PC-3 (cell line): ENCODE data around the gene AP3S1. TPM values are rescaled to one million over a fixed set of nuclear protein-coding genes. Genes with fewer than 3 reads are reported as not detected.

Experiments
- ATAC-seq: fragments of 200-7000 bp; cut with Tn5 transposase; 2 replicates; pipeline ENCODE4 v1.9.1; 2020; ENCODE audit warnings: mild to moderate bottlenecking, moderate library complexity
- BruUV-seq: library from RNA; stranded (reverse); fragments of 400-500 nt; replicated peaks from 2 replicates; lab custom pipeline; 2021; lab: Mats Ljungman, UMichigan
- CTCF ChIA-PET: fragments of 300-600 bp; sonication (Branson Sonifier 250); formaldehyde crosslinking; loops from one replicate; lab custom pipeline; 2022; ENCODE audit warnings: antibody characterized with exemption; lab: Charles Lee
- POLR2A ChIA-PET: fragments of 300-600 bp; sonication (Branson Sonifier 250); formaldehyde crosslinking; loops from one replicate; lab custom pipeline; 2022; ENCODE audit warnings: antibody characterized with exemption; ENCODE audit not compliant: unreplicated experiment; lab: Charles Lee
- DNase-seq: peaks from one replicate; pipeline ENCODE4 v3.0.0-alpha.2; 2015
- H2AFZ ChIP-seq: fragments of 300-600 bp; sonication (generic); 2 replicates; pipeline ENCODE4 v1.6.0; 2016; ENCODE audit warnings: antibody characterized with exemption, low read length
- H3F3A ChIP-seq: fragments of 300-600 bp; sonication (generic); one replicate; pipeline ENCODE4 v1.6.0; 2017; ENCODE audit warnings: antibody characterized with exemption, low read length, control low read depth, mild to moderate bottlenecking; ENCODE audit not compliant: unreplicated experiment
- H3K27ac ChIP-seq: fragments of 300-600 bp; sonication (generic); 2 replicates; pipeline ENCODE4 v1.5.1; 2016; ENCODE audit warnings: mild to moderate bottlenecking, low read length
- H3K27me3 ChIP-seq: fragments of 300-600 bp; sonication (generic); 2 replicates; pipeline ENCODE4 v1.6.1; 2016; ENCODE audit warnings: low read length, mixed read lengths
- H3K36me3 ChIP-seq: fragments of 300-600 bp; sonication (generic); 2 replicates; pipeline ENCODE4 v1.6.1; 2016; ENCODE audit warnings: low read depth, mixed run types, low read length, mixed read lengths
- H3K4me1 ChIP-seq: fragments of 300-600 bp; sonication (generic); 2 replicates; pipeline ENCODE4 v1.5.1; 2016; ENCODE audit warnings: low read length; ENCODE audit not compliant: insufficient read depth
- H3K4me2 ChIP-seq: fragments of 300-600 bp; sonication (generic); 2 replicates; pipeline ENCODE4 v1.6.0; 2016; ENCODE audit warnings: low read length
- H3K4me3 ChIP-seq: fragments of 300-600 bp; sonication (generic); 2 replicates; pipeline ENCODE4 v1.5.1; 2016; ENCODE audit warnings: mild to moderate bottlenecking, low read length, mixed read lengths
- H3K79me2 ChIP-seq: fragments of 300-600 bp; sonication (generic); 2 replicates; pipeline ENCODE4 v1.6.1; 2017; ENCODE audit warnings: low read length, mixed read lengths
- H3K9ac ChIP-seq: fragments of 300-600 bp; sonication (generic); 2 replicates; pipeline ENCODE4 v1.6.0; 2016; ENCODE audit warnings: mild to moderate bottlenecking, low read length
- H3K9me2 ChIP-seq: fragments of 300-600 bp; sonication (generic); replicated peaks from 2 replicates; pipeline ENCODE4 v1.6.1; 2016; ENCODE audit warnings: mixed run types, low read length, mixed read lengths
- H3K9me3 ChIP-seq: fragments of 300-600 bp; sonication (generic); 2 replicates; pipeline ENCODE4 v1.6.1; 2016; ENCODE audit warnings: low read length, mixed read lengths
- H4K20me1 ChIP-seq: fragments of 300-600 bp; sonication (generic); 2 replicates; pipeline ENCODE4 v1.6.1; 2016; ENCODE audit warnings: low read length, mixed read lengths
- EZH2 ChIP-seq: fragments of 300-600 bp; sonication (generic); IDR thresholded peaks from one replicate; pipeline ENCODE4 v1.6.1; 2017; ENCODE audit warnings: antibody characterized with exemption, mild to moderate bottlenecking, low read length; ENCODE audit not compliant: unreplicated experiment
- EZH2phosphoT487 ChIP-seq: fragments of 300-600 bp; sonication (generic); IDR thresholded peaks from 2 replicates; pipeline ENCODE4 v1.6.1; 2018; ENCODE audit warnings: mild to moderate bottlenecking, antibody characterized with exemption, low read length, borderline replicate concordance
- intact Hi-C: fragments of 100-400 bp; cut with micrococcal nuclease; formaldehyde crosslinking; loops from 2 replicates; pipeline ENCODE4 v1.9.0; 2023
- total RNA-seq: library from RNA; depleted of rRNA; stranded (reverse); fragments of >200 nt; gene quantifications from 2 replicates; pipeline ENCODE4 v1.2.3, GENCODE V29; 2014
- TF ChIP-seq, protein P1 (sequence below): fragments of 300-600 bp; sonication (generic); conservative IDR thresholded peaks from 2 replicates; pipeline ENCODE4 v1.5.1; 2017; ENCODE audit warnings: antibody characterized with exemption, low read depth, mild to moderate bottlenecking, low read length

The AP3S1 gene
- total RNA-seq, 1 experiment from 2014 or later: 48.2 TPM

DNA sequence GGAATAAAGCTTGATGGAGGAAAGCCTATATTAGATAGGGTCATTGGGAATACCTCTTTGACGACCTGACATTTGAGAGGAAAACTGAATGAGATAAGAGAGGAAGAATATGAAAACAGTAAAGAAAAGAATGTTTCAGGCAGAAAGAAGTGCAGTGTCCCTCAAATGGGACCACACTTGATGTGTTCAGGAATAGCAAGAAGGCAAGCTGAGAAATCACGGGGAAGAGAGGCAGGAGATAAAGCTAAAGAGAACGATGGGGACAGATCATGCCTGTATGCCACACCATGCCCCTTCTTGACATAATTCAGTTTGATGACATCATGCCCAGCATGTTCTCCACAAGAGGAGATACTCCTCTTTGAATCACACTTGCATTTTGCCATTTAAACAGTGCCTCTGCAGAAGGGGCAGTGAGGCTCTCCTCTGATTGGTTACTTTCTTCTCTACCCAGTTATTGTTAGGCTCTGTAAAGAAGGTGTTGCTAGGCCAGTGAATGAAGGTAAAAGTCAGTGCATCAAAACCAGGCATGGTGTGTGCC is 7.6 kb downstream of the AP3S1 start:
- no peak overlapping the region for H3K4me2 ChIP-seq
- no peak for ATAC-seq
- no peak overlapping the region for H3K4me3 ChIP-seq
- intact Hi-C loops: no loop called here
- no peak overlapping the region for H3K9ac ChIP-seq
- no peak overlapping the region for H2AFZ ChIP-seq
- H3K4me1 ChIP-seq: no peaks in the 10 kb centered on the region
- TF ChIP-seq, protein P1, sequence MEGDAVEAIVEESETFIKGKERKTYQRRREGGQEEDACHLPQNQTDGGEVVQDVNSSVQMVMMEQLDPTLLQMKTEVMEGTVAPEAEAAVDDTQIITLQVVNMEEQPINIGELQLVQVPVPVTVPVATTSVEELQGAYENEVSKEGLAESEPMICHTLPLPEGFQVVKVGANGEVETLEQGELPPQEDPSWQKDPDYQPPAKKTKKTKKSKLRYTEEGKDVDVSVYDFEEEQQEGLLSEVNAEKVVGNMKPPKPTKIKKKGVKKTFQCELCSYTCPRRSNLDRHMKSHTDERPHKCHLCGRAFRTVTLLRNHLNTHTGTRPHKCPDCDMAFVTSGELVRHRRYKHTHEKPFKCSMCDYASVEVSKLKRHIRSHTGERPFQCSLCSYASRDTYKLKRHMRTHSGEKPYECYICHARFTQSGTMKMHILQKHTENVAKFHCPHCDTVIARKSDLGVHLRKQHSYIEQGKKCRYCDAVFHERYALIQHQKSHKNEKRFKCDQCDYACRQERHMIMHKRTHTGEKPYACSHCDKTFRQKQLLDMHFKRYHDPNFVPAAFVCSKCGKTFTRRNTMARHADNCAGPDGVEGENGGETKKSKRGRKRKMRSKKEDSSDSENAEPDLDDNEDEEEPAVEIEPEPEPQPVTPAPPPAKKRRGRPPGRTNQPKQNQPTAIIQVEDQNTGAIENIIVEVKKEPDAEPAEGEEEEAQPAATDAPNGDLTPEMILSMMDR: no peak
- no peak for TF ChIP-seq EZH2
- no peak for TF ChIP-seq EZH2phosphoT487
- no peak overlapping the region for H3K27ac ChIP-seq
- H3K9me3 ChIP-seq: no peaks in the 10 kb centered on the region
- H4K20me1 ChIP-seq: no peaks in the 10 kb centered on the region
- CTCF ChIA-PET: no interaction called here
- no peaks in the 10 kb centered on the region for H3F3A ChIP-seq
- H3K27me3 ChIP-seq: no peaks in the 10 kb centered on the region
- H3K36me3 ChIP-seq: no peaks in the 10 kb centered on the region
- H3K79me2 ChIP-seq: peaks cover 82% of the 10 kb centered on the region
- POLR2A ChIA-PET: no interaction called here
- BruUV-seq: no TSS peak
- no peak for DNase-seq
- H3K9me2 ChIP-seq: no peaks in the 10 kb centered on the region

DNA sequence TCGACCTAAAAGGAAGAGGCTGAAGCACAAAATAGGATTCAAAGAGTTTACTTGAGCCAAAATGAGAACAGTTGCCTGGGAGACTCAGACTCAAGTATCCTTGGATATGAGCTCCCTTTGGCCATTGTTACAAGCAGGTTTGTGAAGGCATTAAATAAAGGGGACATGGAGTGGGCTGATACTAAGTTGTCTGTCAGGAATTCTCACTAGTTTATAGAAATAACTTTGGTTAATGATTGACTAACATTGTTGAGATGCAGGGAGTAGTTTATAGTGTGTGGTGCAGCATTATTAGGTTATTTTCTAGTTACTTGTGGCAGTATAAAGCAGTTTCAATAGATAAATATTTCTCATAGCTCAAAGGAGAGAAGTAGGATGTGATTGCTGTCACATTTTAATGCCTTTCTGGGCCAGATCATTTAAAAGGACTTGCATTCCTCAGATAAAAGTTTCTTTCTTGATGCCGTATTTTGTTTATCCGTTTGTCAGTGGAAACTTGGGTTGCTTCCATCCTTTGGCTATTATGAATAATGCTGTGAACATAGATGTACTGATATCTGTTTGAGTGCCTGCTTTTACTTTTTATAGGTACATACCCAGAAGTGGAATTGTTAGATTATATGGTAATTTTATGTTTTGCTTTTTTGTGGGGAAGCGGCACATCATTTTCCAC is 9.1 kb downstream of the AP3S1 start:
- POLR2A ChIA-PET: no interaction called here
- no peaks in the 10 kb centered on the region for H3F3A ChIP-seq
- DNase-seq (no peak), ATAC-seq (no peak)
- no peaks in the 10 kb centered on the region for H3K4me1 ChIP-seq
- CTCF ChIA-PET: no interaction called here
- no peak overlapping the region for H3K27ac ChIP-seq
- H3K9ac ChIP-seq: no peak overlapping the region
- H3K36me3 ChIP-seq: no peaks in the 10 kb centered on the region
- no peaks in the 10 kb centered on the region for H3K9me3 ChIP-seq
- TF ChIP-seq EZH2phosphoT487: no peak
- no peak for TF ChIP-seq EZH2
- TF ChIP-seq, protein P1: no peak
- intact Hi-C loops: no loop called here
- H3K9me2 ChIP-seq: no peaks in the 10 kb centered on the region
- no peak overlapping the region for H2AFZ ChIP-seq
- peaks cover 71% of the 10 kb centered on the region for H3K79me2 ChIP-seq
- BruUV-seq: no TSS peak
- no peaks in the 10 kb centered on the region for H4K20me1 ChIP-seq
- no peak overlapping the region for H3K4me2 ChIP-seq
- H3K4me3 ChIP-seq: no peak overlapping the region
- no peaks in the 10 kb centered on the region for H3K27me3 ChIP-seq

DNA sequence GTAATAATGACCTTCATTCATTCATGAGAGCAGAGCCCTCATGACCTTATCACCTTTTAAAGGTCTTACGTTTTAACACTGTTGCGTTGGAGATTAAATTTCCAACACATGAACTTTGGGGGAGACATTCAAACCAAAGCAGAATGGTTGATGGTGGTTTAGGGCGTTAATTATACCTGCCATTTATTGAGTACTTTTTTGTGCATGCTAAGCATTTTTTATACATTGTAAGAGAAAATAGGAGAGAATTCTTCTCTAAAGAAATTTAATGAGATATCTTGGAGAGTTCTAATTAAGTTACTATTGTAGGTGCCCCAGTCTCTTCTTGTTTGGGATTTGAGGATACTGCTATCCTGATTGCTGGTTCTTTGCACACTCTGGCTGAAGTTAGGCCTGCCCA is 12.4 kb downstream of the AP3S1 start:
- POLR2A ChIA-PET: no interaction called here

More for the DNA sequence above, 12.4 kb downstream of the AP3S1 start:
- H3K4me2 ChIP-seq: no peak overlapping the region
- DNase-seq (no peak), ATAC-seq (no peak)
- no peak overlapping the region for H3K27ac ChIP-seq
- no peaks in the 10 kb centered on the region for H3K9me3 ChIP-seq
- 0 out of 2 replicates have a peak, but pooled peaks cover 4% of the 10 kb centered on the region for H4K20me1 ChIP-seq
- no peaks in the 10 kb centered on the region for H3K9me2 ChIP-seq
- no peaks in the 10 kb centered on the region for H3K27me3 ChIP-seq
- H3K9ac ChIP-seq: no peak overlapping the region
- H3K79me2 ChIP-seq: peaks cover 53% of the 10 kb centered on the region
- peaks cover 16% of the 10 kb centered on the region for H3K4me1 ChIP-seq
- CTCF ChIA-PET: no interaction called here
- H3K4me3 ChIP-seq: no peak overlapping the region
- no peak overlapping the region for H2AFZ ChIP-seq
- no peaks in the 10 kb centered on the region for H3K36me3 ChIP-seq
- TF ChIP-seq EZH2 (no peak), EZH2phosphoT487 (no peak)
- TF ChIP-seq, protein P1: no peak
- no peaks in the 10 kb centered on the region for H3F3A ChIP-seq
- intact Hi-C loops: no loop called here
- no TSS peak for BruUV-seq
